HepG2 (cell line): ENCODE measurements around the gene PTGIR. TPM values are rescaled to one million over a fixed set of nuclear protein-coding genes. Genes with fewer than 3 reads are reported as not detected.
A peak's percentile ranks its signal among the peaks of the same experiment; 100 is the strongest.

Experiments used
- BCL6 ChIP-seq: IDR thresholded peaks from 2 replicates; pipeline ENCODE4 v1.6.1; 2016; ENCODE audit warnings: missing genetic modification reagents, missing compliant biosample characterization
- E2F1 ChIP-seq: sonication (generic); formaldehyde crosslinking; IDR thresholded peaks from 2 replicates; pipeline ENCODE4 v1.5.0; 2020; ENCODE audit warnings: missing genetic modification reagents
- IRF9 ChIP-seq: sonication (generic); formaldehyde crosslinking; IDR thresholded peaks from 2 replicates; pipeline ENCODE4 v1.8.0; 2022; ENCODE audit warnings: missing genetic modification reagents, mild to moderate bottlenecking, borderline replicate concordance
- MAF1 ChIP-seq: sonication (generic); formaldehyde crosslinking; IDR thresholded peaks from 2 replicates; pipeline ENCODE4 v1.5.0; 2020; ENCODE audit warnings: missing genetic modification reagents, borderline replicate concordance
- NRL ChIP-seq: sonication (generic); formaldehyde crosslinking; IDR thresholded peaks from 2 replicates; pipeline ENCODE4 v1.5.0; 2020; ENCODE audit warnings: missing genetic modification reagents, mild to moderate bottlenecking, moderate library complexity, borderline replicate concordance
- PCBP2 ChIP-seq: fragments of 200-400 bp; formaldehyde crosslinking; optimal IDR thresholded peaks from 2 replicates; pipeline ENCODE3; 2018; ENCODE audit warnings: low read length, low read depth; ENCODE audit not compliant: poor library complexity, severe bottlenecking
- RBFOX2 ChIP-seq: fragments of 200-400 bp; formaldehyde crosslinking; IDR thresholded peaks from 2 replicates; pipeline ENCODE4 v1.6.1; 2017; ENCODE audit warnings: low read depth, mild to moderate bottlenecking, low read length
- SP5 ChIP-seq: IDR thresholded peaks from 2 replicates; pipeline ENCODE4 v1.6.1; 2016; ENCODE audit warnings: low read depth, borderline replicate concordance
- SPEN ChIP-seq: sonication (generic); formaldehyde crosslinking; IDR thresholded peaks from 2 replicates; pipeline ENCODE4 v1.5.1; 2020; ENCODE audit warnings: low read depth, mild to moderate bottlenecking, missing genetic modification reagents
- TFDP1 ChIP-seq: IDR thresholded peaks from 2 replicates; pipeline ENCODE4 v1.6.1; 2016; ENCODE audit warnings: missing compliant biosample characterization, missing genetic modification reagents, borderline replicate concordance
- ZNF124 ChIP-seq: sonication (generic); formaldehyde crosslinking; IDR thresholded peaks from 2 replicates; pipeline ENCODE4 v1.4.0; 2020; ENCODE audit warnings: missing genetic modification reagents
- ZNF280D ChIP-seq: sonication (generic); formaldehyde crosslinking; IDR thresholded peaks from 2 replicates; pipeline ENCODE4 v1.5.1; 2020; ENCODE audit warnings: mild to moderate bottlenecking, missing genetic modification reagents
- ZNF296 ChIP-seq: sonication (generic); formaldehyde crosslinking; conservative IDR thresholded peaks from 2 replicates; pipeline ENCODE4 v1.5.0; 2020; ENCODE audit warnings: mild to moderate bottlenecking, missing genetic modification reagents
- ZNF430 ChIP-seq: sonication (generic); formaldehyde crosslinking; IDR thresholded peaks from 2 replicates; pipeline ENCODE4 v1.9.0; 2021; ENCODE audit warnings: mild to moderate bottlenecking, missing genetic modification reagents
- ZNF598 ChIP-seq: sonication (generic); formaldehyde crosslinking; IDR thresholded peaks from 2 replicates; pipeline ENCODE4 v1.5.1; 2020; ENCODE audit warnings: mild to moderate bottlenecking, missing genetic modification reagents, borderline replicate concordance
- ZNF670 ChIP-seq: sonication (generic); formaldehyde crosslinking; IDR thresholded peaks from 2 replicates; pipeline ENCODE4 v1.8.0; 2022; ENCODE audit warnings: mild to moderate bottlenecking, missing genetic modification reagents, borderline replicate concordance
- polyA plus RNA-seq, 8 experiments: library from polyadenylated mRNA; depleted of rRNA in 3 of 8; stranded (reverse) in 7 of 8; unstranded in 1 of 8; fragments of >200 nt; fragmentation: Illumina TruSeq in 4 of 8; extraction: Trizol in 4 of 8; gene quantifications; 2 replicates each; pipeline versions ENCODE4 v1.2.1 to v1.2.3, GENCODE V29; 2011 to 2016; ENCODE audit warnings: low read depth in 4 of 8, missing spikeins in 1 of 8, mixed read lengths in 1 of 8; ENCODE audit not compliant: insufficient read depth in 1 of 8
- total RNA-seq, 5 experiments: library from RNA; depleted of rRNA; stranded (reverse); fragments of >200 nt; fragmentation: Illumina TruSeq; extraction: Trizol; gene quantifications; 2 replicates each; pipeline ENCODE4 v1.2.3, GENCODE V29; 2016; ENCODE audit warnings: low read depth in 1 of 5

The PTGIR gene
- total and polyA plus RNA-seq, 2 of the 13 experiments (the other 11 are each of a cell fraction or from before 2014, with no cell fraction given), result not detected

- TF ChIP-seq RBFOX2, result 0 out of 2 replicates have a peak, but pooled peaks have one; percentile 27
- 0 out of 2 replicates have a peak, but pooled peaks have one; percentile 2 for TF ChIP-seq ZNF670 (CRISPR knock-in tag)
- peak; percentile 14; the same call in 1 of the 2 replicates for TF ChIP-seq ZNF280D (CRISPR knock-in tag)
- TF ChIP-seq ZNF598 (CRISPR knock-in tag), result peak; percentile 18; the same call in 1 of the 2 replicates
- TF ChIP-seq ZNF430, result no peak; the same call in 1 of the 2 replicates
- TF ChIP-seq IRF9 (CRISPR knock-in tag), result 0 out of 2 replicates have a peak, but pooled peaks have one; percentile 24
- 0 out of 2 replicates have a peak, but pooled peaks have one; percentile 16 for TF ChIP-seq SPEN (CRISPR knock-in tag)
- no peak for TF ChIP-seq ZNF124 (CRISPR knock-in tag)
- no peak for TF ChIP-seq SP5 (CRISPR knock-in tag)
- TF ChIP-seq BCL6, result 0 out of 2 replicates have a peak, but pooled peaks have one; percentile 4
- TF ChIP-seq TFDP1, result no peak
- no peak for TF ChIP-seq E2F1
- no peak for TF ChIP-seq NRL
- peak; percentile 11 for TF ChIP-seq PCBP2
- no peak for TF ChIP-seq MAF1 (CRISPR knock-in tag)
- TF ChIP-seq ZNF296 (CRISPR knock-in tag), result no peak
Observed at GRCh38 chr19:46602392-46603194, 22.3 kb downstream of the PTGIR start (continued).
